OCI-LY7 (cell line): ENCODE data around the gene THRB. TPM values are rescaled to one million over a fixed set of nuclear protein-coding genes. Genes with fewer than 3 reads are reported as not detected.

Experiments
- BruUV-seq: library from RNA; stranded (reverse); fragments of 400-500 nt; replicated peaks from 2 replicates; lab custom pipeline; 2021; lab: Mats Ljungman, UMichigan
- CTCF ChIA-PET: fragments of 300-600 bp; sonication (Branson Sonifier 250); formaldehyde crosslinking; loops from one replicate; lab custom pipeline; 2022; ENCODE audit warnings: antibody characterized with exemption; ENCODE audit not compliant: unreplicated experiment; lab: Charles Lee
- POLR2A ChIA-PET: fragments of 300-600 bp; sonication (Branson Sonifier 250); formaldehyde crosslinking; loops from one replicate; lab custom pipeline; 2022; ENCODE audit warnings: antibody characterized with exemption; lab: Charles Lee
- DNase-seq: peaks from one replicate; pipeline ENCODE4 v3.0.0-alpha.2; 2015; ENCODE audit warnings: low spot score
- H2AFZ ChIP-seq: fragments of 200-600 bp; sonication (generic), shearing (Covaris generic); 2 replicates; pipeline ENCODE4 v1.6.1; 2014; ENCODE audit warnings: mild to moderate bottlenecking, antibody characterized with exemption, low read length, moderate library complexity
- H3K27ac ChIP-seq: fragments of 200-600 bp; sonication (generic); 2 replicates; pipeline ENCODE4 v1.5.1; 2014; ENCODE audit warnings: mixed run types, low read depth, mild to moderate bottlenecking, moderate library complexity, low read length, inconsistent platforms; ENCODE audit not compliant: poor library complexity, severe bottlenecking
- H3K36me3 ChIP-seq: fragments of 200-600 bp; sonication (generic); 2 replicates; pipeline ENCODE4 v1.6.1; 2014; ENCODE audit warnings: mild to moderate bottlenecking, antibody characterized with exemption, low read length, moderate library complexity, mixed read lengths; ENCODE audit not compliant: insufficient read depth
- H3K4me1 ChIP-seq: fragments of 200-600 bp; sonication (generic); 2 replicates; pipeline ENCODE4 v1.5.1; 2014; ENCODE audit warnings: mild to moderate bottlenecking, low read length; ENCODE audit not compliant: insufficient read depth, poor library complexity, severe bottlenecking
- H3K4me2 ChIP-seq: fragments of 200-600 bp; sonication (generic); 2 replicates; pipeline ENCODE4 v1.6.1; 2014; ENCODE audit warnings: mild to moderate bottlenecking, low read length
- H3K4me3 ChIP-seq: fragments of 200-600 bp; sonication (generic); 2 replicates; pipeline ENCODE4 v1.5.1; 2014; ENCODE audit warnings: mild to moderate bottlenecking, low read depth, low read length; ENCODE audit not compliant: poor library complexity, severe bottlenecking
- H3K79me2 ChIP-seq: fragments of 200-600 bp; sonication (generic); 2 replicates; pipeline ENCODE4 v1.6.1; 2016; ENCODE audit warnings: low read depth, mild to moderate bottlenecking, low read length, moderate library complexity, mixed read lengths; ENCODE audit not compliant: insufficient read depth
- H3K9me2 ChIP-seq: fragments of 200-600 bp; sonication (generic); 2 replicates; pipeline ENCODE4 v1.6.1; 2016; ENCODE audit warnings: mild to moderate bottlenecking, low read length, mixed read lengths; ENCODE audit not compliant: insufficient read depth
- H3K9me3 ChIP-seq: fragments of 200-600 bp; sonication (generic); 2 replicates; pipeline ENCODE4 v1.6.1; 2014; ENCODE audit warnings: mild to moderate bottlenecking, mixed run types, low read length, mixed read lengths
- H4K20me1 ChIP-seq: fragments of 200-600 bp; sonication (generic); 2 replicates; pipeline ENCODE4 v1.6.1; 2014; ENCODE audit warnings: mild to moderate bottlenecking, antibody characterized with exemption, low read length, moderate library complexity, mixed read lengths; ENCODE audit not compliant: insufficient read depth
- EZH2phosphoT487 ChIP-seq: fragments of 200-600 bp; sonication (generic); IDR thresholded peaks from 2 replicates; pipeline ENCODE4 v1.6.1; 2018; ENCODE audit warnings: low read depth, borderline replicate concordance, mild to moderate bottlenecking, mixed run types, antibody characterized with exemption, low read length, moderate library complexity, mixed read lengths
- intact Hi-C: fragments of 100-400 bp; cut with micrococcal nuclease; formaldehyde crosslinking; loops from one replicate; pipeline ENCODE4 v1.10.0; 2022; ENCODE audit not compliant: unreplicated experiment
- total RNA-seq, 2 experiments: library from RNA; depleted of rRNA in 1 of 2; stranded (reverse); fragments of >200 nt in 1 of 2; shearing (Covaris generic) in 1 of 2; gene quantifications; 2 replicates each; pipeline ENCODE4 v1.2.3, GENCODE V29; 2014 to 2022
- TF ChIP-seq, protein P1 (sequence below): fragments of 200-600 bp; sonication (generic); conservative IDR thresholded peaks from 2 replicates; pipeline ENCODE4 v1.5.1; 2014; ENCODE audit warnings: mild to moderate bottlenecking, antibody characterized with exemption, low read length, moderate library complexity, mixed read lengths

The THRB gene
- total RNA-seq, 2 experiments from 2014 or later, result not detected

- no peaks in the 10 kb centered on the region for H3K4me1 ChIP-seq
- DNase-seq, result no peak
- CTCF ChIA-PET, result no interaction called here
- H3K4me2 ChIP-seq, result no peak overlapping the region
- no peak for TF ChIP-seq EZH2phosphoT487
- TF ChIP-seq, protein P1, sequence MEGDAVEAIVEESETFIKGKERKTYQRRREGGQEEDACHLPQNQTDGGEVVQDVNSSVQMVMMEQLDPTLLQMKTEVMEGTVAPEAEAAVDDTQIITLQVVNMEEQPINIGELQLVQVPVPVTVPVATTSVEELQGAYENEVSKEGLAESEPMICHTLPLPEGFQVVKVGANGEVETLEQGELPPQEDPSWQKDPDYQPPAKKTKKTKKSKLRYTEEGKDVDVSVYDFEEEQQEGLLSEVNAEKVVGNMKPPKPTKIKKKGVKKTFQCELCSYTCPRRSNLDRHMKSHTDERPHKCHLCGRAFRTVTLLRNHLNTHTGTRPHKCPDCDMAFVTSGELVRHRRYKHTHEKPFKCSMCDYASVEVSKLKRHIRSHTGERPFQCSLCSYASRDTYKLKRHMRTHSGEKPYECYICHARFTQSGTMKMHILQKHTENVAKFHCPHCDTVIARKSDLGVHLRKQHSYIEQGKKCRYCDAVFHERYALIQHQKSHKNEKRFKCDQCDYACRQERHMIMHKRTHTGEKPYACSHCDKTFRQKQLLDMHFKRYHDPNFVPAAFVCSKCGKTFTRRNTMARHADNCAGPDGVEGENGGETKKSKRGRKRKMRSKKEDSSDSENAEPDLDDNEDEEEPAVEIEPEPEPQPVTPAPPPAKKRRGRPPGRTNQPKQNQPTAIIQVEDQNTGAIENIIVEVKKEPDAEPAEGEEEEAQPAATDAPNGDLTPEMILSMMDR, result no peak
- no peaks in the 10 kb centered on the region for H4K20me1 ChIP-seq
- H3K4me3 ChIP-seq, result no peak overlapping the region
- no peaks in the 10 kb centered on the region for H3K79me2 ChIP-seq
- H2AFZ ChIP-seq, result no peak overlapping the region
- H3K27ac ChIP-seq, result no peak overlapping the region
- H3K9me3 ChIP-seq, result no peaks in the 10 kb centered on the region
- H3K9me2 ChIP-seq, result no peaks in the 10 kb centered on the region
- intact Hi-C loops, result no loop called here
- H3K36me3 ChIP-seq, result no peaks in the 10 kb centered on the region
- no TSS peak for BruUV-seq
- POLR2A ChIA-PET, result no interaction called here
These were observed 810 bp upstream of the THRB start for GRCh38 chr3:24495326-24495994.

GRCh38 chr3:24493746-24494617, 668 bp downstream of the THRB start:
- no TSS peak for BruUV-seq
- no peak overlapping the region for H2AFZ ChIP-seq
- no peaks in the 10 kb centered on the region for H3K79me2 ChIP-seq
- H4K20me1 ChIP-seq, result no peaks in the 10 kb centered on the region
- TF ChIP-seq EZH2phosphoT487, result no peak
- TF ChIP-seq, protein P1, result no peak
- ChIA-PET POLR2A (no interaction called here), CTCF (no interaction called here)
- DNase-seq, result no peak
- no peaks in the 10 kb centered on the region for H3K9me2 ChIP-seq
- H3K4me2 ChIP-seq, result no peak overlapping the region
- H3K4me3 ChIP-seq, result no peak overlapping the region
- no peak overlapping the region for H3K27ac ChIP-seq
- H3K4me1 ChIP-seq, result no peaks in the 10 kb centered on the region
- intact Hi-C loops, result no loop called here
- no peaks in the 10 kb centered on the region for H3K36me3 ChIP-seq
- H3K9me3 ChIP-seq, result no peaks in the 10 kb centered on the region
